B cell (primary cell): ENCODE measurements around the gene CBARP. TPM values are rescaled to one million over a fixed set of nuclear protein-coding genes. Genes with fewer than 3 reads are reported as not detected.

Source experiments
- ATAC-seq: fragments of 200-7000 bp; cut with Tn5 transposase; one replicate; pipeline ENCODE4 v1.10.0; 2021; ENCODE audit warnings: low read depth, mild to moderate bottlenecking, moderate number of reproducible peaks, moderate library complexity
- CTCF ChIA-PET: fragments of 350-600 bp; sonication (Branson Sonifier 250); formaldehyde crosslinking; loops from one replicate; lab custom pipeline; 2021; ENCODE audit warnings: antibody characterized with exemption, inconsistent platforms; lab: Charles Lee
- POLR2A ChIA-PET: fragments of 350-600 bp; sonication (Branson Sonifier 250); formaldehyde crosslinking; loops from one replicate; lab custom pipeline; 2021; ENCODE audit warnings: antibody characterized with exemption; lab: Charles Lee
- DNase-seq: peaks from one replicate; pipeline ENCODE4 v3.0.0; 2013
- H2AFZ ChIP-seq: 2 replicates; pipeline ENCODE4 v1.6.1; 2012; ENCODE audit warnings: mild to moderate bottlenecking, low read depth, low read length; ENCODE audit not compliant: insufficient read depth, poor library complexity, severe bottlenecking
- H3K27ac ChIP-seq, 2 donors: 1 replicate in 1 of 2; 2 replicates in 1 of 2; pipeline ENCODE4 v1.5.1; 2012 to 2013; ENCODE audit warnings: low read length in 2 of 2, mild to moderate bottlenecking in 2 of 2, moderate library complexity in 1 of 2
- H3K27me3 ChIP-seq, 4 experiments: fragments of 200-600 bp in 1 of 4; sonication (generic) in 1 of 4; replicated peaks in 1 of 4; 1 replicate in 2 of 4; 2 replicates in 2 of 4; pipeline versions ENCODE4 v1.6.1 to v1.7.0; 2013 to 2016; ENCODE audit warnings: low read length in 3 of 4, mild to moderate bottlenecking in 2 of 4, mixed read lengths in 1 of 4, moderate library complexity in 1 of 4; ENCODE audit not compliant: insufficient read depth in 4 of 4, control insufficient read depth in 3 of 4; ENCODE audit errors: control extremely low read depth in 1 of 4
- H3K36me3 ChIP-seq, 2 experiments: replicated peaks in 1 of 2; 1 replicate in 1 of 2; 2 replicates in 1 of 2; pipeline versions ENCODE4 v1.6.1 to v1.7.1; 2013; ENCODE audit warnings: low read length in 1 of 2; ENCODE audit not compliant: insufficient read depth in 2 of 2, control insufficient read depth in 1 of 2; ENCODE audit errors: control extremely low read depth in 1 of 2, extremely low read depth in 1 of 2
- H3K4me1 ChIP-seq, 2 donors: fragments of 200-600 bp in 1 of 2; sonication (generic) in 1 of 2; 1 replicate in 1 of 2; 2 replicates in 1 of 2; pipeline versions ENCODE4 v1.5.1 to v1.6.1; 2013 to 2017; ENCODE audit warnings: low read length in 2 of 2; ENCODE audit not compliant: control insufficient read depth in 2 of 2, insufficient read depth in 2 of 2
- H3K4me2 ChIP-seq: replicated peaks from 2 replicates; pipeline ENCODE3; 2012; ENCODE audit warnings: mild to moderate bottlenecking, low read depth, low read length; ENCODE audit not compliant: poor library complexity, severe bottlenecking
- H3K4me3 ChIP-seq, 5 experiments: fragments of 200-600 bp in 1 of 5; sonication (generic) in 1 of 5; 1 replicate in 3 of 5; 2 replicates in 2 of 5; pipeline versions ENCODE4 v1.5.1 to v1.7.0; 2011 to 2016; ENCODE audit warnings: low read length in 4 of 5, mild to moderate bottlenecking in 4 of 5, low read depth in 2 of 5, control low read depth in 1 of 5, moderate library complexity in 1 of 5; ENCODE audit not compliant: insufficient read depth in 1 of 5; ENCODE audit errors: control extremely low read depth in 1 of 5, extremely low read depth in 1 of 5
- H3K79me2 ChIP-seq: fragments of 200-600 bp; sonication (generic); one replicate; pipeline ENCODE4 v1.6.0; 2016; ENCODE audit warnings: low read length; ENCODE audit not compliant: control insufficient read depth, insufficient read depth
- H3K9ac ChIP-seq: fragments of 200-600 bp; sonication (generic); 2 replicates; pipeline ENCODE4 v1.6.1; 2017; ENCODE audit warnings: mild to moderate bottlenecking, low read length, moderate library complexity
- H3K9me3 ChIP-seq, 3 donors: one replicate each; pipeline versions ENCODE4 v1.6.1 to v1.7.1; 2013; ENCODE audit warnings: low read length in 2 of 3; ENCODE audit not compliant: control insufficient read depth in 2 of 3, insufficient read depth in 1 of 3; ENCODE audit errors: control extremely low read depth in 1 of 3
- H4K20me1 ChIP-seq: 2 replicates; pipeline ENCODE4 v1.6.0; 2012; ENCODE audit warnings: mild to moderate bottlenecking, low read length; ENCODE audit not compliant: insufficient read depth, control insufficient read depth, poor library complexity, severe bottlenecking
- H3K27ac Mint-ChIP-seq: one replicate; pipeline ENCODE4 v1.8.0; 2021; ENCODE audit warnings: mixed read lengths
- H3K27me3 Mint-ChIP-seq: one replicate; pipeline ENCODE4 v1.8.0; 2021; ENCODE audit warnings: mixed read lengths
- H3K4me1 Mint-ChIP-seq: one replicate; pipeline ENCODE4 v1.8.0; 2021; ENCODE audit warnings: mixed read lengths
- H3K4me3 Mint-ChIP-seq: one replicate; pipeline ENCODE4 v1.8.0; 2021; ENCODE audit warnings: mixed read lengths
- H3K9me3 Mint-ChIP-seq: one replicate; pipeline ENCODE4 v1.8.0; 2022; ENCODE audit warnings: mixed read lengths; ENCODE audit not compliant: insufficient read depth
- EZH2 ChIP-seq: IDR thresholded peaks from 2 replicates; pipeline ENCODE4 v1.6.1; 2012; ENCODE audit warnings: borderline replicate concordance, low read depth, mild to moderate bottlenecking, moderate library complexity, low read length; ENCODE audit not compliant: insufficient read depth, poor library complexity, severe bottlenecking
- WGBS: methylation state at CpG from one replicate; pipeline ENCODE4 v1.1.5; 2013; ENCODE audit warnings: missing lambda C conversion rate; ENCODE audit not compliant: insufficient coverage; 5-methylcytosine and 5-hydroxymethylcytosine counted together
- intact Hi-C: fragments of 100-400 bp; cut with micrococcal nuclease; formaldehyde crosslinking; loops from one replicate; pipeline ENCODE4 v1.10.0; 2022
- polyA plus RNA-seq: library from polyadenylated mRNA; depleted of rRNA; stranded (reverse); fragments of >200 nt; gene quantifications from 2 replicates; pipeline ENCODE4 v1.2.3, GENCODE V29; 2012
- total RNA-seq, 2 donors: library from RNA; stranded (reverse); fragments of 120-200 nt in 1 of 2; gene quantifications; 1 replicate in 1 of 2; 2 replicates in 1 of 2; pipeline versions ENCODE4 v1.2.3 to v1.2.4, GENCODE V29; 2013 to 2022
- TF ChIP-seq, protein P1 (sequence below): fragments of 200-600 bp; IDR thresholded peaks from one replicate; pipeline ENCODE4 v1.8.0; 2022; ENCODE audit warnings: antibody characterized with exemption, mild to moderate bottlenecking

Gene CBARP
- total and polyA plus RNA-seq, 2 donors (not counting 1 experiment from before 2014, with no cell fraction given): not detected

DNA sequence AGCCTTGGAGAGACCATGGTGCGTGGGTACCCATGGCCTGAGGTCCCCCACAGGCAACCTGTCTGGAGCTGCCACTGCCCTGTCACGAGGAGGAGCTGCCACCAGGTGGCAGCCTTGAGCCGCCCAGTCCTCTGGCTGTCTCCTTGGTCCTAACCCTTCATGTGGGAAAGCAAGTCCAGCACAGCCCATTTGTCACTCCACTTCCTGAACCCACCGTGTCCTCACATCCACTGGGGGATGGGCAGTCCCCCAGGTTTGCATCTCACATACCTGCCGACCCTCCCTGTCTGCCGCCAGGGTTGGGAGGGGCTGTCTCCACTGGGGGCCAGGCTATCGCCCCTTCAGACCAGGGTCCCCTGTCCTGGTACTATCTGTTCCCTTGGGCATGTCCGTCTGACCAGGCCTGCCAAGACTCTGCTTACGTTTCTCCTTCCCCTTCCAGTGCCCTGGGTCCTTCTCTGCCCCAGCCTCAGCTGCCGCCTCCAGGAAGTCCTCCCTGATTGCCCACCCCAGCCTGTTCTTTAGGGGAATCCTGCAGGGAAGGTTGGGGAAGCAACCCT, 42.1 kb upstream of the CBARP start:
- ATAC-seq: peak; percentile 11

More for the DNA sequence above, 42.1 kb upstream of the CBARP start:
- no peak overlapping the region for H3K4me3 Mint-ChIP-seq
- Histone ChIP-seq H3K79me2 (peaks cover 32% of the 10 kb centered on the region), H3K9ac (no peak overlapping the region), H3K4me2 (no peak overlapping the region), H3K27ac (no peak overlapping the region), H3K27me3 (peaks cover 0 to 18% (median 9%) of the 10 kb centered on the region in 4 experiments), H3K36me3 (peaks cover 0 to 17% of the 10 kb centered on the region in 2 experiments), H4K20me1 (peaks cover 42% of the 10 kb centered on the region), H3K4me1 (peaks cover 13 to 20% of the 10 kb centered on the region in 2 donors), H3K9me3 (peaks cover 0 to 2% (median 0%) of the 10 kb centered on the region in 3 donors), H2AFZ (no peak overlapping the region), H3K4me3 (no peak overlapping the region)
- peak overlapping the region; percentile 83 for H3K27ac Mint-ChIP-seq
- intact Hi-C loops: loop anchor here (1.0 to 2.0 kb wide), 3 partner anchors 65 to 127 kb away; partner anchors contain the start of gene DAZAP1
- H3K9me3 Mint-ChIP-seq: no peaks in the 10 kb centered on the region
- ChIA-PET POLR2A (interaction anchor here (0.5 to 1.0 kb wide), 6 partner anchors 11 to 279 kb away, joined by 3 to 8 read pairs (median 4); partner anchors contain the start of genes CIRBP and NDUFS7), CTCF (interaction anchor here (0.8 to 2.4 kb wide), 16 partner anchors 11 to 546 kb away, joined by 3 to 37 read pairs (median 4); partner anchors contain the start of genes CIRBP and WDR18)
- H3K27me3 Mint-ChIP-seq: peaks cover 9% of the 10 kb centered on the region
- TF ChIP-seq, protein P1, sequence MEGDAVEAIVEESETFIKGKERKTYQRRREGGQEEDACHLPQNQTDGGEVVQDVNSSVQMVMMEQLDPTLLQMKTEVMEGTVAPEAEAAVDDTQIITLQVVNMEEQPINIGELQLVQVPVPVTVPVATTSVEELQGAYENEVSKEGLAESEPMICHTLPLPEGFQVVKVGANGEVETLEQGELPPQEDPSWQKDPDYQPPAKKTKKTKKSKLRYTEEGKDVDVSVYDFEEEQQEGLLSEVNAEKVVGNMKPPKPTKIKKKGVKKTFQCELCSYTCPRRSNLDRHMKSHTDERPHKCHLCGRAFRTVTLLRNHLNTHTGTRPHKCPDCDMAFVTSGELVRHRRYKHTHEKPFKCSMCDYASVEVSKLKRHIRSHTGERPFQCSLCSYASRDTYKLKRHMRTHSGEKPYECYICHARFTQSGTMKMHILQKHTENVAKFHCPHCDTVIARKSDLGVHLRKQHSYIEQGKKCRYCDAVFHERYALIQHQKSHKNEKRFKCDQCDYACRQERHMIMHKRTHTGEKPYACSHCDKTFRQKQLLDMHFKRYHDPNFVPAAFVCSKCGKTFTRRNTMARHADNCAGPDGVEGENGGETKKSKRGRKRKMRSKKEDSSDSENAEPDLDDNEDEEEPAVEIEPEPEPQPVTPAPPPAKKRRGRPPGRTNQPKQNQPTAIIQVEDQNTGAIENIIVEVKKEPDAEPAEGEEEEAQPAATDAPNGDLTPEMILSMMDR: peak; percentile 94
- no peak for TF ChIP-seq EZH2
- H3K4me1 Mint-ChIP-seq: peaks cover 23% of the 10 kb centered on the region
- peak; percentile 88 for DNase-seq
- 36% methylated on average over 9 of the region's 10 CpGs for WGBS
